Activated CD8-positive, alpha-beta memory T cell treated with anti-CD3 and anti-CD28 coated beads, Interleukin-2, amount 50 U/mL, for 4 hours (primary cell): ENCODE results near the gene PODXL.
"Not testable (repeated sequence)": the region's sequence is repeated elsewhere in the genome, so short reads cannot be mapped to it uniquely, and the experiment has no call there.

Experiments used
- DNase-seq: peaks from one replicate; pipeline ENCODE4 v3.0.0-alpha.2; 2020

PODXL gene

GRCh38 chr7:131507592-131508331 is 48.7 kb downstream of the PODXL start:
- DNase-seq, result peak; percentile 82

- no peak for DNase-seq
Measured at GRCh38 chr7:131506597-131506996, 49.8 kb downstream of the PODXL start.

GRCh38 chr7:131505636-131506557 is 50.5 kb downstream of the PODXL start:
- DNase-seq, result no peak

GRCh38 chr7:131505037-131505620 is 51.3 kb downstream of the PODXL start:
- not testable (repeated sequence) for DNase-seq

GRCh38 chr7:131504157-131504899 is 52.1 kb downstream of the PODXL start:
- DNase-seq, result no peak

- no peak for DNase-seq
Measured at GRCh38 chr7:131503639-131504038, 52.8 kb downstream of the PODXL start.

GRCh38 chr7:131502810-131503508 is 53.5 kb downstream of the PODXL start:
- no peak for DNase-seq

- no peak for DNase-seq
Measured at GRCh38 chr7:131501930-131502685, 54.3 kb downstream of the PODXL start.

GRCh38 chr7:131501422-131501821 is 55.0 kb downstream of the PODXL start:
- peak; percentile 55 for DNase-seq

- DNase-seq, result no peak
Measured at GRCh38 chr7:131500357-131500756, 56.1 kb downstream of the PODXL start.

GRCh38 chr7:131499801-131500200 is 56.6 kb downstream of the PODXL start:
- no peak for DNase-seq

GRCh38 chr7:131498237-131498885 is 58.1 kb downstream of the PODXL start:
- DNase-seq, result no peak

- DNase-seq, result no peak
Measured at GRCh38 chr7:131497454-131497853, 59.0 kb downstream of the PODXL start.

- DNase-seq, result no peak
Measured at GRCh38 chr7:131495669-131496498, 60.5 kb downstream of the PODXL start.

GRCh38 chr7:131494182-131494581 is 62.2 kb downstream of the PODXL start:
- no peak for DNase-seq

GRCh38 chr7:131493581-131493980 is 62.8 kb downstream of the PODXL start:
- DNase-seq, result no peak

- no peak for DNase-seq
Measured at GRCh38 chr7:131493081-131493480, 63.3 kb downstream of the PODXL start.

- DNase-seq, result no peak
Measured at GRCh38 chr7:131489881-131490280, 66.5 kb downstream of the PODXL start.

- DNase-seq, result no peak
Measured at GRCh38 chr7:131489196-131489595, 67.2 kb downstream of the PODXL start.

- no peak for DNase-seq
Measured at GRCh38 chr7:131488361-131488760, 68.1 kb downstream of the PODXL start.
